HEK293 (cell line): ENCODE measurements around the gene RITA1.
A peak's percentile ranks its signal among the peaks of the same experiment; 100 is the strongest.

Source experiments
- CTCF ChIA-PET: fragments of 350-600 bp; formaldehyde crosslinking; extraction: SDS; loops from one replicate; lab custom pipeline; 2021; ENCODE audit warnings: antibody characterized with exemption; lab: Yijun Ruan, JAX
- POLR2A ChIA-PET: fragments of 300-600 bp; formaldehyde crosslinking; extraction: SDS; loops from one replicate; lab custom pipeline; 2020; ENCODE audit warnings: antibody characterized with exemption, inconsistent platforms; lab: Yijun Ruan, JAX
- H3K27ac ChIP-seq: fragments of 200-500 bp; sonication (Bioruptor generic); 2 replicates; pipeline ENCODE4 v1.5.1; 2014; ENCODE audit warnings: low read depth, low read length, control low read depth, inconsistent platforms; ENCODE audit errors: extremely low read depth
- H3K36me3 ChIP-seq, 2 experiments: fragments of 200-500 bp in 1 of 2; sonication (Bioruptor generic) in 1 of 2; 1 replicate in 1 of 2; 2 replicates in 1 of 2; pipeline ENCODE4 v1.5.1; 2014 to 2017; ENCODE audit warnings: inconsistent platforms in 2 of 2, low read length in 2 of 2; ENCODE audit not compliant: control insufficient read depth in 2 of 2, insufficient read depth in 1 of 2
- H3K4me1 ChIP-seq: fragments of 200-500 bp; sonication (Bioruptor generic); 2 replicates; pipeline ENCODE4 v1.5.1; 2014; ENCODE audit warnings: mild to moderate bottlenecking, low read length, inconsistent platforms; ENCODE audit not compliant: control insufficient read depth, insufficient read depth
- H3K4me3 ChIP-seq: 2 replicates; pipeline ENCODE4 v1.5.1; 2011; ENCODE audit warnings: low read depth, mild to moderate bottlenecking, control low read depth, low read length, moderate library complexity
- H3K9me3 ChIP-seq: fragments of 200-500 bp; sonication (Bioruptor generic); 2 replicates; pipeline ENCODE4 v1.5.1; 2014; ENCODE audit warnings: low read depth, low read length, inconsistent platforms; ENCODE audit not compliant: control insufficient read depth, insufficient read depth
- EGR2 ChIP-seq: fragments of 450-650 bp; formaldehyde crosslinking; IDR thresholded peaks from 2 replicates; pipeline ENCODE4 v1.5.1; 2016; ENCODE audit warnings: low read depth, missing biosample characterization, missing genetic modification characterization
- IKZF3 ChIP-seq: fragments of 450-650 bp; IDR thresholded peaks from 2 replicates; pipeline ENCODE4 v1.5.0; 2018; ENCODE audit warnings: missing biosample characterization, mild to moderate bottlenecking, missing genetic modification characterization, moderate library complexity
- REPIN1 ChIP-seq: fragments of 450-650 bp; formaldehyde crosslinking; IDR thresholded peaks from 2 replicates; pipeline ENCODE4 v1.5.1; 2017; ENCODE audit warnings: missing biosample characterization, missing genetic modification characterization, low read depth
- ZFHX2 ChIP-seq: fragments of 450-650 bp; formaldehyde crosslinking; conservative IDR thresholded peaks from 2 replicates; pipeline ENCODE4 v1.5.1; 2016; ENCODE audit warnings: missing biosample characterization, missing genetic modification characterization
- ZNF600 ChIP-seq: fragments of 450-650 bp; formaldehyde crosslinking; IDR thresholded peaks from 2 replicates; pipeline ENCODE4 v1.5.1; 2016; ENCODE audit warnings: missing biosample characterization, missing genetic modification characterization
- ZNF654 ChIP-seq: fragments of 450-650 bp; formaldehyde crosslinking; IDR thresholded peaks from 2 replicates; pipeline ENCODE4 v1.5.1; 2016; ENCODE audit warnings: low read depth, missing biosample characterization, missing genetic modification characterization
- TF ChIP-seq, protein P1 (sequence below): fragments of 450-650 bp; formaldehyde crosslinking; IDR thresholded peaks from 2 replicates; pipeline ENCODE4 v1.5.1; 2017; ENCODE audit warnings: missing biosample characterization, mild to moderate bottlenecking, missing genetic modification characterization, moderate library complexity
- TF ChIP-seq, protein P2 (sequence below): fragments of 450-650 bp; formaldehyde crosslinking; conservative IDR thresholded peaks from 2 replicates; pipeline ENCODE4 v1.5.1; 2016; ENCODE audit warnings: low read depth, missing biosample characterization, missing genetic modification characterization
- TF ChIP-seq, protein P3 (sequence below): fragments of 450-650 bp; formaldehyde crosslinking; conservative IDR thresholded peaks from 2 replicates; pipeline ENCODE4 v1.5.1; 2016; ENCODE audit warnings: low read depth, missing biosample characterization, missing genetic modification characterization
- TF ChIP-seq, protein P4 (sequence below): fragments of 450-650 bp; formaldehyde crosslinking; IDR thresholded peaks from 2 replicates; pipeline ENCODE4 v1.5.1; 2016; ENCODE audit warnings: missing biosample characterization, missing genetic modification characterization
- TF ChIP-seq, protein P5 (sequence below): fragments of 450-650 bp; IDR thresholded peaks from 2 replicates; pipeline ENCODE4 v1.5.1; 2018; ENCODE audit warnings: missing biosample characterization, mild to moderate bottlenecking, missing genetic modification characterization
- TF ChIP-seq, protein P6 (sequence below): fragments of 450-650 bp; formaldehyde crosslinking; IDR thresholded peaks from 2 replicates; pipeline ENCODE4 v1.5.1; 2016; ENCODE audit warnings: missing biosample characterization, missing genetic modification characterization

RITA1 gene

DNA sequence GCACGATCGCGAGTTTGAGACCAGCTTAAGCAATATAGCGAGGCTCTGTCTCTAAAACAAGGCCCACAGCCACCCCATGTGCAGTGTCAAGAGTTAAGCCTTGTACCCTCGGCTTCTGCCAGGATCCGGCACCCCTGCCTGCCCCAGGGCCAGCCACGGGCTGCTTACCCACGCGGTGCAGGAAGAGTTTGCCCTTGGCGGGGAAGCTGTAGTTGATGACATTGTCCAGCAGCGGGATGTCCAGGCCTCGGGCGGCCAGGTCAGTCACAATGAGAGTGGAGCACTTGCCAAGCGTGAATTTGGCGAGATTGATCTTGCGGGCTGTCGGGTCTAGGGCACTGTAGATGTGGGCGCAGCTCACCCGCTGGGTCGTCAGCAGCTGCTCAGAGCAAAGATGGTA is 13.3 kb upstream of the RITA1 start (continued):
- TF ChIP-seq, protein P1, sequence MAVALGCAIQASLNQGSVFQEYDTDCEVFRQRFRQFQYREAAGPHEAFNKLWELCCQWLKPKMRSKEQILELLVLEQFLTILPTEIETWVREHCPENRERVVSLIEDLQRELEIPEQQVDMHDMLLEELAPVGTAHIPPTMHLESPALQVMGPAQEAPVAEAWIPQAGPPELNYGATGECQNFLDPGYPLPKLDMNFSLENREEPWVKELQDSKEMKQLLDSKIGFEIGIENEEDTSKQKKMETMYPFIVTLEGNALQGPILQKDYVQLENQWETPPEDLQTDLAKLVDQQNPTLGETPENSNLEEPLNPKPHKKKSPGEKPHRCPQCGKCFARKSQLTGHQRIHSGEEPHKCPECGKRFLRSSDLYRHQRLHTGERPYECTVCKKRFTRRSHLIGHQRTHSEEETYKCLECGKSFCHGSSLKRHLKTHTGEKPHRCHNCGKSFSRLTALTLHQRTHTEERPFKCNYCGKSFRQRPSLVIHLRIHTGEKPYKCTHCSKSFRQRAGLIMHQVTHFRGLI (tag by site-specific recombination) = no peak
- TF ChIP-seq, protein P2, sequence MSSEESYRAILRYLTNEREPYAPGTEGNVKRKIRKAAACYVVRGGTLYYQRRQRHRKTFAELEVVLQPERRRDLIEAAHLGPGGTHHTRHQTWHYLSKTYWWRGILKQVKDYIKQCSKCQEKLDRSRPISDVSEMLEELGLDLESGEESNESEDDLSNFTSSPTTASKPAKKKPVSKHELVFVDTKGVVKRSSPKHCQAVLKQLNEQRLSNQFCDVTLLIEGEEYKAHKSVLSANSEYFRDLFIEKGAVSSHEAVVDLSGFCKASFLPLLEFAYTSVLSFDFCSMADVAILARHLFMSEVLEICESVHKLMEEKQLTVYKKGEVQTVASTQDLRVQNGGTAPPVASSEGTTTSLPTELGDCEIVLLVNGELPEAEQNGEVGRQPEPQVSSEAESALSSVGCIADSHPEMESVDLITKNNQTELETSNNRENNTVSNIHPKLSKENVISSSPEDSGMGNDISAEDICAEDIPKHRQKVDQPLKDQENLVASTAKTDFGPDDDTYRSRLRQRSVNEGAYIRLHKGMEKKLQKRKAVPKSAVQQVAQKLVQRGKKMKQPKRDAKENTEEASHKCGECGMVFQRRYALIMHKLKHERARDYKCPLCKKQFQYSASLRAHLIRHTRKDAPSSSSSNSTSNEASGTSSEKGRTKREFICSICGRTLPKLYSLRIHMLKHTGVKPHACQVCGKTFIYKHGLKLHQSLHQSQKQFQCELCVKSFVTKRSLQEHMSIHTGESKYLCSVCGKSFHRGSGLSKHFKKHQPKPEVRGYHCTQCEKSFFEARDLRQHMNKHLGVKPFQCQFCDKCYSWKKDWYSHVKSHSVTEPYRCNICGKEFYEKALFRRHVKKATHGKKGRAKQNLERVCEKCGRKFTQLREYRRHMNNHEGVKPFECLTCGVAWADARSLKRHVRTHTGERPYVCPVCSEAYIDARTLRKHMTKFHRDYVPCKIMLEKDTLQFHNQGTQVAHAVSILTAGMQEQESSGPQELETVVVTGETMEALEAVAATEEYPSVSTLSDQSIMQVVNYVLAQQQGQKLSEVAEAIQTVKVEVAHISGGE (tag by site-specific recombination) = no peak

DNA sequence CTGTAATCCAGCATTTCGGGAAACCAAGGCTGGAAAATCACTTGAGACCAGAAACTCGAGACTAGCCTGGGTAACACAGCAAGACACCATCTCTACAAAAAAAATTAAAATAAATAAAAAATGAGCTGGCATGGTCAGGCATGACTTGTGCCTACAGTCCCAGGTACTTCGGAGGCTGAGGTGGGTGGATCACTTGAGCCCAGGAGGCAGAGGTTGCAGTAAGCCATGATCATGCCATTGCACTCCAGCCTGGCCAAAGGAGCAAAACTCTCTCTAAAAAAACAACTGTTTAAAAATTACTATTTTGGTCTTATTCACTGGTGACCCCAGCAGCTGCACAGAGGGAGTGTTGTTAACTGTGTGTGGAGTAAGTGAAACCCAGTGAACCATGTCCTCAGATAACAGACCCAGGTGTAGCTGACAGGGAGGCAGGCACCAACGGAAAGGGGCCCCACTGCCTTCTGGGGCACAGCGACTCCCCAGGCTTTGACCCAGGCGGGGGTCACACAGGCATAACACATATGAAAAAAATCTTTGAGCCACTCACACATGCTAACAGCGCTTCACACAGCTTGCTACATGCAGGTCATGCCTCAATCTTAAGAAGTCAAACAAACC is 12.3 kb upstream of the RITA1 start:
- Histone ChIP-seq H3K4me1 (no peaks in the 10 kb centered on the region), H3K9me3 (no peaks in the 10 kb centered on the region), H3K4me3 (no peak overlapping the region), H3K36me3 (peaks cover 68 to 87% of the 10 kb centered on the region in 2 experiments), H3K27ac (no peak overlapping the region)
- CTCF ChIA-PET = interaction anchor here (0.6 to 3.4 kb wide), 17 partner anchors 8 to 1604 kb away, joined by 3 to 24 read pairs (median 7); partner anchors contain the start of genes CFAP73 and RITA1
- POLR2A ChIA-PET = interaction anchor here (1.1 kb wide), 1 partner anchor 8 kb away, joined by 4 read pairs; no protein-coding TSS in a partner anchor
- TF ChIP-seq IKZF3 (tag by site-specific recombination) (no peak), REPIN1 (tag by site-specific recombination) (no peak)

DNA sequence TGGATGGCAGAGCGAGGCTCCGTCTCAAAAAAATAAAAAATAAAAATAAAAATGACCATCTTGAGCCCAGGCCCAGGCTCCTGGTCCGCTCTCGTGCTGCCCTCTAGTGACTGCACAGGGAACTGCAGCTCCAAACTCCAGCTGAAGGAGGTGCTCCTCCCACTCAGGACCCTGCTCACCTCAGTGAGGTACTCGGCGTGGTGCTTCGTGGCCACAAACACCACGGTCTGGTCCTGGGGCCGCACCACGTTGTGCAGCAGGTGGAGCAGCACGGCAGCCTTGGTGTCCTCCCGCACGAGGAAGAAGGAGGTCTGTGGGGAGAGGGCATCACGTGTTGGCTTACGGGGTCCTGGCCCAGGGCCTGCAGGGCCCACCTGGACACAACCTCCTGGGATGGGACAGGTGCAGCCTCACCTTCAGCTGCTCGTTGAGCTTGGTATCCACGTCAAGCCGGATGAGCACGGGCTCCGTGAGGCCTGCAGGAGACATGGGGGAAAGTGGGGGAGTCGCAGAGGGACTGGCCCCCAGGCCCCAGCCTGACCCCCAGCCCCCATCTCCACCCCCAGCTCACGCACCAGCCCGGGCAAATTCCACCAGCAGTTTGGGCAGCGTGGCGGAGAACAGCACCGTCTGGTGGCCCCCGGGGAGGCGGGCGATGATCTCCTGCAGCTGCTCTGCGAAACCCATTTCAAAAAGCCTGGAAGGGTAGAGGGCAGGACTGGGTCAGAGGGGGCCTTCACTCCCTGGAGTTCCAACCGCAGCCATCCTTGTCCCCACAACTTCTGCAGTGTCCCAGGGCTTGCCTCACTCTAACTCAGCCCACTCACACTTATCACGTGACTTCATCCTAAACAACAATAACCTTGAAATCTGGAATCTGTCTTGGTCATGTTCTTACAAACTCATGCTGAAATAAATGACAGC is 10.8 kb upstream of the RITA1 start:
- POLR2A ChIA-PET = interaction anchor here (0.6 to 3.7 kb wide), 5 partner anchors 9 to 205 kb away, joined by 3 to 16 read pairs (median 4); partner anchors contain the start of genes DDX54 and RITA1
- H3K4me3 ChIP-seq = no peak overlapping the region
- TF ChIP-seq ZNF600 (0 out of 2 replicates have a peak, but pooled peaks have one; percentile 21), ZNF654 (tag by site-specific recombination) (peak; percentile 90), EGR2 (tag by site-specific recombination) (peak; percentile 37; the same call in 1 of the 2 replicates), ZFHX2 (tag by site-specific recombination) (peak; percentile 49; the same call in 1 of the 2 replicates)
- TF ChIP-seq, protein P3, sequence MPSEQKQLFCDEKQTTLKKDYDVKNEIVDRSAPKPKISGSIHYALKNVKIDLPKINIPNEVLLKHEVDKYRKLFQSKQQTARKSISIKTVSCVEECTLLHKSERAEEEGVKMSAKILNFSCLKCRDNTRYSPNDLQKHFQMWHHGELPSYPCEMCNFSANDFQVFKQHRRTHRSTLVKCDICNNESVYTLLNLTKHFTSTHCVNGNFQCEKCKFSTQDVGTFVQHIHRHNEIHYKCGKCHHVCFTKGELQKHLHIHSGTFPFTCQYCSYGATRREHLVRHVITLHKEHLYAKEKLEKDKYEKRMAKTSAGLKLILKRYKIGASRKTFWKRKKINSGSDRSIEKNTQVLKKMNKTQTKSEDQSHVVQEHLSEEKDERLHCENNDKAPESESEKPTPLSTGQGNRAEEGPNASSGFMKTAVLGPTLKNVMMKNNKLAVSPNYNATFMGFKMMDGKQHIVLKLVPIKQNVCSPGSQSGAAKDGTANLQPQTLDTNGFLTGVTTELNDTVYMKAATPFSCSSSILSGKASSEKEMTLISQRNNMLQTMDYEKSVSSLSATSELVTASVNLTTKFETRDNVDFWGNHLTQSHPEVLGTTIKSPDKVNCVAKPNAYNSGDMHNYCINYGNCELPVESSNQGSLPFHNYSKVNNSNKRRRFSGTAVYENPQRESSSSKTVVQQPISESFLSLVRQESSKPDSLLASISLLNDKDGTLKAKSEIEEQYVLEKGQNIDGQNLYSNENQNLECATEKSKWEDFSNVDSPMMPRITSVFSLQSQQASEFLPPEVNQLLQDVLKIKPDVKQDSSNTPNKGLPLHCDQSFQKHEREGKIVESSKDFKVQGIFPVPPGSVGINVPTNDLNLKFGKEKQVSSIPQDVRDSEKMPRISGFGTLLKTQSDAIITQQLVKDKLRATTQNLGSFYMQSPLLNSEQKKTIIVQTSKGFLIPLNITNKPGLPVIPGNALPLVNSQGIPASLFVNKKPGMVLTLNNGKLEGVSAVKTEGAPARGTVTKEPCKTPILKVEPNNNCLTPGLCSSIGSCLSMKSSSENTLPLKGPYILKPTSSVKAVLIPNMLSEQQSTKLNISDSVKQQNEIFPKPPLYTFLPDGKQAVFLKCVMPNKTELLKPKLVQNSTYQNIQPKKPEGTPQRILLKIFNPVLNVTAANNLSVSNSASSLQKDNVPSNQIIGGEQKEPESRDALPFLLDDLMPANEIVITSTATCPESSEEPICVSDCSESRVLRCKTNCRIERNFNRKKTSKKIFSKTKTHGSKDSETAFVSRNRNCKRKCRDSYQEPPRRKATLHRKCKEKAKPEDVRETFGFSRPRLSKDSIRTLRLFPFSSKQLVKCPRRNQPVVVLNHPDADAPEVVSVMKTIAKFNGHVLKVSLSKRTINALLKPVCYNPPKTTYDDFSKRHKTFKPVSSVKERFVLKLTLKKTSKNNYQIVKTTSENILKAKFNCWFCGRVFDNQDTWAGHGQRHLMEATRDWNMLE (tag by site-specific recombination) = no peak
- TF ChIP-seq, protein P4, sequence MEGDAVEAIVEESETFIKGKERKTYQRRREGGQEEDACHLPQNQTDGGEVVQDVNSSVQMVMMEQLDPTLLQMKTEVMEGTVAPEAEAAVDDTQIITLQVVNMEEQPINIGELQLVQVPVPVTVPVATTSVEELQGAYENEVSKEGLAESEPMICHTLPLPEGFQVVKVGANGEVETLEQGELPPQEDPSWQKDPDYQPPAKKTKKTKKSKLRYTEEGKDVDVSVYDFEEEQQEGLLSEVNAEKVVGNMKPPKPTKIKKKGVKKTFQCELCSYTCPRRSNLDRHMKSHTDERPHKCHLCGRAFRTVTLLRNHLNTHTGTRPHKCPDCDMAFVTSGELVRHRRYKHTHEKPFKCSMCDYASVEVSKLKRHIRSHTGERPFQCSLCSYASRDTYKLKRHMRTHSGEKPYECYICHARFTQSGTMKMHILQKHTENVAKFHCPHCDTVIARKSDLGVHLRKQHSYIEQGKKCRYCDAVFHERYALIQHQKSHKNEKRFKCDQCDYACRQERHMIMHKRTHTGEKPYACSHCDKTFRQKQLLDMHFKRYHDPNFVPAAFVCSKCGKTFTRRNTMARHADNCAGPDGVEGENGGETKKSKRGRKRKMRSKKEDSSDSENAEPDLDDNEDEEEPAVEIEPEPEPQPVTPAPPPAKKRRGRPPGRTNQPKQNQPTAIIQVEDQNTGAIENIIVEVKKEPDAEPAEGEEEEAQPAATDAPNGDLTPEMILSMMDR (tag by site-specific recombination) = peak; percentile 83
- TF ChIP-seq, protein P5, sequence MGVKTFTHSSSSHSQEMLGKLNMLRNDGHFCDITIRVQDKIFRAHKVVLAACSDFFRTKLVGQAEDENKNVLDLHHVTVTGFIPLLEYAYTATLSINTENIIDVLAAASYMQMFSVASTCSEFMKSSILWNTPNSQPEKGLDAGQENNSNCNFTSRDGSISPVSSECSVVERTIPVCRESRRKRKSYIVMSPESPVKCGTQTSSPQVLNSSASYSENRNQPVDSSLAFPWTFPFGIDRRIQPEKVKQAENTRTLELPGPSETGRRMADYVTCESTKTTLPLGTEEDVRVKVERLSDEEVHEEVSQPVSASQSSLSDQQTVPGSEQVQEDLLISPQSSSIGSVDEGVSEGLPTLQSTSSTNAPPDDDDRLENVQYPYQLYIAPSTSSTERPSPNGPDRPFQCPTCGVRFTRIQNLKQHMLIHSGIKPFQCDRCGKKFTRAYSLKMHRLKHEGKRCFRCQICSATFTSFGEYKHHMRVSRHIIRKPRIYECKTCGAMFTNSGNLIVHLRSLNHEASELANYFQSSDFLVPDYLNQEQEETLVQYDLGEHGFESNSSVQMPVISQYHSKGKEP (tag by site-specific recombination) = no peak
- TF ChIP-seq, protein P6, sequence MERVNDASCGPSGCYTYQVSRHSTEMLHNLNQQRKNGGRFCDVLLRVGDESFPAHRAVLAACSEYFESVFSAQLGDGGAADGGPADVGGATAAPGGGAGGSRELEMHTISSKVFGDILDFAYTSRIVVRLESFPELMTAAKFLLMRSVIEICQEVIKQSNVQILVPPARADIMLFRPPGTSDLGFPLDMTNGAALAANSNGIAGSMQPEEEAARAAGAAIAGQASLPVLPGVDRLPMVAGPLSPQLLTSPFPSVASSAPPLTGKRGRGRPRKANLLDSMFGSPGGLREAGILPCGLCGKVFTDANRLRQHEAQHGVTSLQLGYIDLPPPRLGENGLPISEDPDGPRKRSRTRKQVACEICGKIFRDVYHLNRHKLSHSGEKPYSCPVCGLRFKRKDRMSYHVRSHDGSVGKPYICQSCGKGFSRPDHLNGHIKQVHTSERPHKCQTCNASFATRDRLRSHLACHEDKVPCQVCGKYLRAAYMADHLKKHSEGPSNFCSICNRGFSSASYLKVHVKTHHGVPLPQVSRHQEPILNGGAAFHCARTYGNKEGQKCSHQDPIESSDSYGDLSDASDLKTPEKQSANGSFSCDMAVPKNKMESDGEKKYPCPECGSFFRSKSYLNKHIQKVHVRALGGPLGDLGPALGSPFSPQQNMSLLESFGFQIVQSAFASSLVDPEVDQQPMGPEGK (tag by site-specific recombination) = 0 out of 2 replicates have a peak, but pooled peaks have one; percentile 17
- TF ChIP-seq, all 188 proteins: peak for 6
- no peaks in the 10 kb centered on the region for H3K9me3 ChIP-seq
- no peaks in the 10 kb centered on the region for H3K4me1 ChIP-seq
- peaks cover 63 to 90% of the 10 kb centered on the region in 2 experiments for H3K36me3 ChIP-seq
- CTCF ChIA-PET = interaction anchor here (0.6 to 3.5 kb wide), 29 partner anchors 9 to 1510 kb away, joined by 3 to 34 read pairs (median 4); partner anchors contain the start of gene RITA1
- H3K27ac ChIP-seq = no peak overlapping the region
